HepG2 (cell line): Measurements from ENCODE around the gene CNNM2. TPM values are rescaled to one million over a fixed set of nuclear protein-coding genes. Genes with fewer than 3 reads are reported as not detected.

Experiments
- BCL6 ChIP-seq: IDR thresholded peaks from 2 replicates; pipeline ENCODE4 v1.6.1; 2016; ENCODE audit warnings: missing genetic modification reagents, missing compliant biosample characterization
- FOXK2 ChIP-seq: fragments of 450-650 bp; IDR thresholded peaks from 2 replicates; pipeline ENCODE4 v1.6.1; 2016
- GABPA ChIP-seq, 2 experiments: IDR thresholded peaks; 2 replicates each; pipeline ENCODE4 v1.6.1; 2011 to 2016; ENCODE audit warnings: low read depth in 2 of 2, low read length in 1 of 2, missing biosample characterization in 1 of 2, missing genetic modification characterization in 1 of 2
- GZF1 ChIP-seq: sonication (generic); formaldehyde crosslinking; IDR thresholded peaks from 2 replicates; pipeline ENCODE4 v1.5.1; 2020; ENCODE audit warnings: mild to moderate bottlenecking, missing genetic modification reagents
- HMG20B ChIP-seq: conservative IDR thresholded peaks from 2 replicates; pipeline ENCODE4 v1.6.1; 2016; ENCODE audit warnings: missing genetic modification reagents, missing compliant biosample characterization
- IKZF1 ChIP-seq: fragments of 450-650 bp; IDR thresholded peaks from 2 replicates; pipeline ENCODE4 v1.7.1; 2016
- NR2F6 ChIP-seq, 2 experiments: IDR thresholded peaks; 2 replicates each; pipeline ENCODE4 v1.6.1; 2016; ENCODE audit warnings: antibody characterized with exemption in 1 of 2, mild to moderate bottlenecking in 1 of 2
- RCOR2 ChIP-seq: IDR thresholded peaks from 2 replicates; pipeline ENCODE4 v1.6.1; 2016; ENCODE audit warnings: missing biosample characterization, missing genetic modification reagents
- SMAD3 ChIP-seq: sonication (generic); formaldehyde crosslinking; IDR thresholded peaks from 2 replicates; pipeline ENCODE4 v1.4.0; 2020; ENCODE audit warnings: missing genetic modification reagents
- SRSF1 ChIP-seq: fragments of 200-400 bp; formaldehyde crosslinking; optimal IDR thresholded peaks from 2 replicates; pipeline ENCODE3; 2017; ENCODE audit warnings: mild to moderate bottlenecking, low read depth, low read length, moderate library complexity
- TBP ChIP-seq: sonication (generic); formaldehyde crosslinking; IDR thresholded peaks from 2 replicates; pipeline ENCODE4 v1.5.0; 2020; ENCODE audit warnings: missing genetic modification reagents
- TBX2 ChIP-seq: sonication (generic); formaldehyde crosslinking; IDR thresholded peaks from 2 replicates; pipeline ENCODE4 v1.5.0; 2020; ENCODE audit warnings: missing genetic modification reagents, mild to moderate bottlenecking, borderline replicate concordance
- ZNF143 ChIP-seq: sonication (generic); formaldehyde crosslinking; IDR thresholded peaks from 2 replicates; pipeline ENCODE4 v1.4.0; 2020; ENCODE audit warnings: missing genetic modification reagents
- ZNF17 ChIP-seq: sonication (generic); formaldehyde crosslinking; IDR thresholded peaks from 2 replicates; pipeline ENCODE4 v1.5.0; 2020; ENCODE audit warnings: mild to moderate bottlenecking, missing genetic modification reagents
- ZNF335 ChIP-seq: sonication (generic); formaldehyde crosslinking; IDR thresholded peaks from 2 replicates; pipeline ENCODE4 v1.4.0; 2020; ENCODE audit warnings: missing genetic modification reagents
- ZNF510 ChIP-seq: sonication (generic); formaldehyde crosslinking; IDR thresholded peaks from 2 replicates; pipeline ENCODE4 v1.4.0; 2020; ENCODE audit warnings: low read depth, mild to moderate bottlenecking, missing genetic modification reagents
- ZNF557 ChIP-seq: sonication (generic); formaldehyde crosslinking; IDR thresholded peaks from 2 replicates; pipeline ENCODE4 v1.4.0; 2020; ENCODE audit warnings: missing genetic modification reagents
- ZSCAN20 ChIP-seq: sonication (generic); formaldehyde crosslinking; IDR thresholded peaks from 2 replicates; pipeline ENCODE4 v1.4.0; 2020; ENCODE audit warnings: missing genetic modification reagents, mild to moderate bottlenecking, borderline replicate concordance
- polyA plus RNA-seq, 8 experiments: library from polyadenylated mRNA; depleted of rRNA in 3 of 8; stranded (reverse) in 7 of 8; unstranded in 1 of 8; fragments of >200 nt; fragmentation: Illumina TruSeq in 4 of 8; extraction: Trizol in 4 of 8; gene quantifications; 2 replicates each; pipeline versions ENCODE4 v1.2.1 to v1.2.3, GENCODE V29; 2011 to 2016; ENCODE audit warnings: low read depth in 4 of 8, missing spikeins in 1 of 8, mixed read lengths in 1 of 8; ENCODE audit not compliant: insufficient read depth in 1 of 8
- total RNA-seq, 5 experiments: library from RNA; depleted of rRNA; stranded (reverse); fragments of >200 nt; fragmentation: Illumina TruSeq; extraction: Trizol; gene quantifications; 2 replicates each; pipeline ENCODE4 v1.2.3, GENCODE V29; 2016; ENCODE audit warnings: low read depth in 1 of 5
- TF ChIP-seq, protein P1 (sequence below), 2 experiments: IDR thresholded peaks; 2 replicates each; pipeline ENCODE4 v1.6.1; 2011 to 2012; ENCODE audit warnings: low read length in 2 of 2, borderline replicate concordance in 1 of 2, low read depth in 1 of 2, mild to moderate bottlenecking in 1 of 2, moderate library complexity in 1 of 2
- TF ChIP-seq, protein P2 (sequence below): sonication (generic); formaldehyde crosslinking; IDR thresholded peaks from 2 replicates; pipeline ENCODE4 v1.4.0; 2020; ENCODE audit warnings: mild to moderate bottlenecking, missing genetic modification reagents
- TF ChIP-seq, protein P3 (sequence below): sonication (generic); formaldehyde crosslinking; IDR thresholded peaks from 2 replicates; pipeline ENCODE4 v1.4.0; 2020; ENCODE audit warnings: low read depth, mild to moderate bottlenecking, missing genetic modification reagents
- TF ChIP-seq, protein P4 (sequence below): sonication (generic); formaldehyde crosslinking; IDR thresholded peaks from 2 replicates; pipeline ENCODE4 v1.4.0; 2020; ENCODE audit warnings: low read depth, missing genetic modification reagents

The CNNM2 gene
- total and polyA plus RNA-seq, 2 of the 13 experiments (the other 11 are each of a cell fraction or from before 2014, with no cell fraction given) = 7.1 to 9.0 TPM

DNA sequence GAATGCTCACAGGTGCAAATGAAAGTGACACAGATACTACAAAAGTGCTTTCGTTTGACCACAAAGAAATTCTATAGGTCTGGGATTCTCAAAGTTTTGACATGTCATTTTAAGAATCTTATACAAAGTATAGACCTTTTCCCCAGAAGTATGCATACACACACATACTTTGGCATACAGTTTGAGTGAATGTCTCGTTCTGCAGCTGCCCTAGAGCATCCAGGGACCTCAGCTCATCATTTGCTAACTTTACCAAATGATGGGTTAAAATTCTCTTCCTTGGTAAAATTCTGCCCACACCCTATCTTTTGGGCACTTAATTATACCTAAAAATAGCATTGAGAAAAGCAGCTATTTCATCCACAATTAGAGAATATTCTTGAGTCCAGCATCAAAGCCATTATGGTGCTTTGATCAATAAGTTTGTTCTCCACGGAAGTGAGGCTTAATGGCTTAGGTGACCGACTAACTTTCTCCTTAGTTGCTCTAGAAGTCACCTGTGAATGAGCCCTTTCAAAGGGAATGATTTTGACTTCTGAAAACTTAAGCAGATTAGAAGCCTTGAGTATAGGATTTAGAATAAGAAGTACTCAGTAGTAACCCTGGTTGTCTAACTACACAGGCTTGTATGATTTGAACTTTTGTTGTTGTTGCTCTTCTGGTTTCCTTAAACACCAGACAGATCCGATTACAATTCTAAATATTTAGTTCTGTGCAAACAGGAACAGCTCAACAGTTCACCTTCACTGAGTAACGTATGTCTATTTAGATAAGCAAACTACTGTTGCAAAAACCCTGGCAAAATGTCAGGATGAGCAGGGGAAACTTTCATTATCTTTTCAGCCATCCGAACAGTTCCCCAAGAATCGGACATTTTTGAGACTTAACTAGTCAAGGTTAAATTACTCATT, 70.6 kb downstream of the CNNM2 start (continued):
- TF ChIP-seq, protein P1, sequence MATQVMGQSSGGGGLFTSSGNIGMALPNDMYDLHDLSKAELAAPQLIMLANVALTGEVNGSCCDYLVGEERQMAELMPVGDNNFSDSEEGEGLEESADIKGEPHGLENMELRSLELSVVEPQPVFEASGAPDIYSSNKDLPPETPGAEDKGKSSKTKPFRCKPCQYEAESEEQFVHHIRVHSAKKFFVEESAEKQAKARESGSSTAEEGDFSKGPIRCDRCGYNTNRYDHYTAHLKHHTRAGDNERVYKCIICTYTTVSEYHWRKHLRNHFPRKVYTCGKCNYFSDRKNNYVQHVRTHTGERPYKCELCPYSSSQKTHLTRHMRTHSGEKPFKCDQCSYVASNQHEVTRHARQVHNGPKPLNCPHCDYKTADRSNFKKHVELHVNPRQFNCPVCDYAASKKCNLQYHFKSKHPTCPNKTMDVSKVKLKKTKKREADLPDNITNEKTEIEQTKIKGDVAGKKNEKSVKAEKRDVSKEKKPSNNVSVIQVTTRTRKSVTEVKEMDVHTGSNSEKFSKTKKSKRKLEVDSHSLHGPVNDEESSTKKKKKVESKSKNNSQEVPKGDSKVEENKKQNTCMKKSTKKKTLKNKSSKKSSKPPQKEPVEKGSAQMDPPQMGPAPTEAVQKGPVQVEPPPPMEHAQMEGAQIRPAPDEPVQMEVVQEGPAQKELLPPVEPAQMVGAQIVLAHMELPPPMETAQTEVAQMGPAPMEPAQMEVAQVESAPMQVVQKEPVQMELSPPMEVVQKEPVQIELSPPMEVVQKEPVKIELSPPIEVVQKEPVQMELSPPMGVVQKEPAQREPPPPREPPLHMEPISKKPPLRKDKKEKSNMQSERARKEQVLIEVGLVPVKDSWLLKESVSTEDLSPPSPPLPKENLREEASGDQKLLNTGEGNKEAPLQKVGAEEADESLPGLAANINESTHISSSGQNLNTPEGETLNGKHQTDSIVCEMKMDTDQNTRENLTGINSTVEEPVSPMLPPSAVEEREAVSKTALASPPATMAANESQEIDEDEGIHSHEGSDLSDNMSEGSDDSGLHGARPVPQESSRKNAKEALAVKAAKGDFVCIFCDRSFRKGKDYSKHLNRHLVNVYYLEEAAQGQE (IDR thresholded peaks at IDR 0.05; ENCODE audit: borderline replicate concordance in 1 of 2, low read depth in 1 of 2, low read length in 2 of 2) = no peak
- TF ChIP-seq SRSF1 = no peak
- no peak for TF ChIP-seq IKZF1
- TF ChIP-seq ZNF557 = no peak
- peak; percentile 51; the same call in 1 of the 2 replicates for TF ChIP-seq TBX2 (CRISPR knock-in tag)
- TF ChIP-seq ZSCAN20 = no peak
- TF ChIP-seq ZNF143 (CRISPR knock-in tag) = no peak
- TF ChIP-seq FOXK2 = peak; percentile 79
- TF ChIP-seq, protein P2, sequence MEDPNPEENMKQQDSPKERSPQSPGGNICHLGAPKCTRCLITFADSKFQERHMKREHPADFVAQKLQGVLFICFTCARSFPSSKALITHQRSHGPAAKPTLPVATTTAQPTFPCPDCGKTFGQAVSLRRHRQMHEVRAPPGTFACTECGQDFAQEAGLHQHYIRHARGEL (CRISPR knock-in tag) = no peak
- no peak for TF ChIP-seq GABPA (IDR thresholded peaks at IDR 0.05; ENCODE audit: low read depth, low read length)
- TF ChIP-seq GABPA (CRISPR knock-in tag; IDR thresholded peaks at IDR 0.05; ENCODE audit: low read depth) = peak; percentile 14; the same call in 1 of the 2 replicates
- TF ChIP-seq TBP (CRISPR knock-in tag) = no peak
- TF ChIP-seq ZNF17 (CRISPR knock-in tag) = no peak
- no peak for TF ChIP-seq NR2F6 (IDR thresholded peaks at IDR 0.05)
- peak; percentile 53 for TF ChIP-seq NR2F6 (CRISPR knock-in tag; IDR thresholded peaks at IDR 0.05)
- TF ChIP-seq RCOR2 = peak; percentile 55; the same call in 1 of the 2 replicates
- TF ChIP-seq, protein P3, sequence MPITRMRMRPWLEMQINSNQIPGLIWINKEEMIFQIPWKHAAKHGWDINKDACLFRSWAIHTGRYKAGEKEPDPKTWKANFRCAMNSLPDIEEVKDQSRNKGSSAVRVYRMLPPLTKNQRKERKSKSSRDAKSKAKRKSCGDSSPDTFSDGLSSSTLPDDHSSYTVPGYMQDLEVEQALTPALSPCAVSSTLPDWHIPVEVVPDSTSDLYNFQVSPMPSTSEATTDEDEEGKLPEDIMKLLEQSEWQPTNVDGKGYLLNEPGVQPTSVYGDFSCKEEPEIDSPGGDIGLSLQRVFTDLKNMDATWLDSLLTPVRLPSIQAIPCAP (CRISPR knock-in tag) = no peak
- TF ChIP-seq SMAD3 (CRISPR knock-in tag) = 0 out of 2 replicates have a peak, but pooled peaks have one; percentile 50
- TF ChIP-seq GZF1 (CRISPR knock-in tag) = no peak
- no peak for TF ChIP-seq HMG20B
- TF ChIP-seq ZNF510 = no peak
- peak; percentile 74 for TF ChIP-seq BCL6
- no peak for TF ChIP-seq ZNF335 (CRISPR knock-in tag)
- TF ChIP-seq, protein P4, sequence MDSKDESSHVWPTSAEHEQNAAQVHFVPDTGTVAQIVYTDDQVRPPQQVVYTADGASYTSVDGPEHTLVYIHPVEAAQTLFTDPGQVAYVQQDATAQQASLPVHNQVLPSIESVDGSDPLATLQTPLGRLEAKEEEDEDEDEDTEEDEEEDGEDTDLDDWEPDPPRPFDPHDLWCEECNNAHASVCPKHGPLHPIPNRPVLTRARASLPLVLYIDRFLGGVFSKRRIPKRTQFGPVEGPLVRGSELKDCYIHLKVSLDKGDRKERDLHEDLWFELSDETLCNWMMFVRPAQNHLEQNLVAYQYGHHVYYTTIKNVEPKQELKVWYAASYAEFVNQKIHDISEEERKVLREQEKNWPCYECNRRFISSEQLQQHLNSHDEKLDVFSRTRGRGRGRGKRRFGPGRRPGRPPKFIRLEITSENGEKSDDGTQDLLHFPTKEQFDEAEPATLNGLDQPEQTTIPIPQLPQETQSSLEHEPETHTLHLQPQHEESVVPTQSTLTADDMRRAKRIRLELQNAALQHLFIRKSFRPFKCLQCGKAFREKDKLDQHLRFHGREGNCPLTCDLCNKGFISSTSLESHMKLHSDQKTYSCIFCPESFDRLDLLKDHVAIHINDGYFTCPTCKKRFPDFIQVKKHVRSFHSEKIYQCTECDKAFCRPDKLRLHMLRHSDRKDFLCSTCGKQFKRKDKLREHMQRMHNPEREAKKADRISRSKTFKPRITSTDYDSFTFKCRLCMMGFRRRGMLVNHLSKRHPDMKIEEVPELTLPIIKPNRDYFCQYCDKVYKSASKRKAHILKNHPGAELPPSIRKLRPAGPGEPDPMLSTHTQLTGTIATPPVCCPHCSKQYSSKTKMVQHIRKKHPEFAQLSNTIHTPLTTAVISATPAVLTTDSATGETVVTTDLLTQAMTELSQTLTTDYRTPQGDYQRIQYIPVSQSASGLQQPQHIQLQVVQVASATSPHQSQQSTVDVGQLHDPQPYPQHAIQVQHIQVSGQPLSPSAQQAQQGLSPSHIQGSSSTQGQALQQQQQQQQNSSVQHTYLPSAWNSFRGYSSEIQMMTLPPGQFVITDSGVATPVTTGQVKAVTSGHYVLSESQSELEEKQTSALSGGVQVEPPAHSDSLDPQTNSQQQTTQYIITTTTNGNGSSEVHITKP (CRISPR knock-in tag) = 0 out of 2 replicates have a peak, but pooled peaks have one; percentile 41
